ENCODE results near the gene WDR70. TPM values are rescaled to one million over a fixed set of nuclear protein-coding genes. Genes with fewer than 3 reads are reported as not detected.

WDR70 gene
- total and polyA plus RNA-seq, 2 of the 8 experiments (the other 6 are each of a cell fraction or from before 2014, with no cell fraction given), result 10.6 to 37.4 TPM

DNA sequence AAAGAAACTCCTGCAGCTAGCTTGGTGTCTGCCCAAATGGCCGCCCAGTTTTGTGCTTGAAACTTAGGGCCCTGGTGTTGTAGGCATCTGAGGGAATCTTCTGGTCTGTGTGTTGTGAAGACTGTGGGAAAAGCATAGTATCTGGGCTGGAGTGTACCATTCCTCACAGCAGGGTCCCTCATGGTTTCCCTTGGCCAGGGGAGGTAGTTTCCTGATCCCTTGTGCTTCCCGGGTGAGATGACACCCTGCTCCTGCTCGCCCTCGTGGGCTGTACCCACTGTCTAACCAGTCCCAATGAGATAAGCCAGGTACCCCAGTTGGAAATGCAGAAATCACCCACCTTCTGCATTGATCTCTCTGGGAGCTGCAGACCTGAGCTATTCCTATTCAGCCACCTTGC lies 277.9 kb downstream of the WDR70 start (continued):
- TF ChIP-seq, protein P1, sequence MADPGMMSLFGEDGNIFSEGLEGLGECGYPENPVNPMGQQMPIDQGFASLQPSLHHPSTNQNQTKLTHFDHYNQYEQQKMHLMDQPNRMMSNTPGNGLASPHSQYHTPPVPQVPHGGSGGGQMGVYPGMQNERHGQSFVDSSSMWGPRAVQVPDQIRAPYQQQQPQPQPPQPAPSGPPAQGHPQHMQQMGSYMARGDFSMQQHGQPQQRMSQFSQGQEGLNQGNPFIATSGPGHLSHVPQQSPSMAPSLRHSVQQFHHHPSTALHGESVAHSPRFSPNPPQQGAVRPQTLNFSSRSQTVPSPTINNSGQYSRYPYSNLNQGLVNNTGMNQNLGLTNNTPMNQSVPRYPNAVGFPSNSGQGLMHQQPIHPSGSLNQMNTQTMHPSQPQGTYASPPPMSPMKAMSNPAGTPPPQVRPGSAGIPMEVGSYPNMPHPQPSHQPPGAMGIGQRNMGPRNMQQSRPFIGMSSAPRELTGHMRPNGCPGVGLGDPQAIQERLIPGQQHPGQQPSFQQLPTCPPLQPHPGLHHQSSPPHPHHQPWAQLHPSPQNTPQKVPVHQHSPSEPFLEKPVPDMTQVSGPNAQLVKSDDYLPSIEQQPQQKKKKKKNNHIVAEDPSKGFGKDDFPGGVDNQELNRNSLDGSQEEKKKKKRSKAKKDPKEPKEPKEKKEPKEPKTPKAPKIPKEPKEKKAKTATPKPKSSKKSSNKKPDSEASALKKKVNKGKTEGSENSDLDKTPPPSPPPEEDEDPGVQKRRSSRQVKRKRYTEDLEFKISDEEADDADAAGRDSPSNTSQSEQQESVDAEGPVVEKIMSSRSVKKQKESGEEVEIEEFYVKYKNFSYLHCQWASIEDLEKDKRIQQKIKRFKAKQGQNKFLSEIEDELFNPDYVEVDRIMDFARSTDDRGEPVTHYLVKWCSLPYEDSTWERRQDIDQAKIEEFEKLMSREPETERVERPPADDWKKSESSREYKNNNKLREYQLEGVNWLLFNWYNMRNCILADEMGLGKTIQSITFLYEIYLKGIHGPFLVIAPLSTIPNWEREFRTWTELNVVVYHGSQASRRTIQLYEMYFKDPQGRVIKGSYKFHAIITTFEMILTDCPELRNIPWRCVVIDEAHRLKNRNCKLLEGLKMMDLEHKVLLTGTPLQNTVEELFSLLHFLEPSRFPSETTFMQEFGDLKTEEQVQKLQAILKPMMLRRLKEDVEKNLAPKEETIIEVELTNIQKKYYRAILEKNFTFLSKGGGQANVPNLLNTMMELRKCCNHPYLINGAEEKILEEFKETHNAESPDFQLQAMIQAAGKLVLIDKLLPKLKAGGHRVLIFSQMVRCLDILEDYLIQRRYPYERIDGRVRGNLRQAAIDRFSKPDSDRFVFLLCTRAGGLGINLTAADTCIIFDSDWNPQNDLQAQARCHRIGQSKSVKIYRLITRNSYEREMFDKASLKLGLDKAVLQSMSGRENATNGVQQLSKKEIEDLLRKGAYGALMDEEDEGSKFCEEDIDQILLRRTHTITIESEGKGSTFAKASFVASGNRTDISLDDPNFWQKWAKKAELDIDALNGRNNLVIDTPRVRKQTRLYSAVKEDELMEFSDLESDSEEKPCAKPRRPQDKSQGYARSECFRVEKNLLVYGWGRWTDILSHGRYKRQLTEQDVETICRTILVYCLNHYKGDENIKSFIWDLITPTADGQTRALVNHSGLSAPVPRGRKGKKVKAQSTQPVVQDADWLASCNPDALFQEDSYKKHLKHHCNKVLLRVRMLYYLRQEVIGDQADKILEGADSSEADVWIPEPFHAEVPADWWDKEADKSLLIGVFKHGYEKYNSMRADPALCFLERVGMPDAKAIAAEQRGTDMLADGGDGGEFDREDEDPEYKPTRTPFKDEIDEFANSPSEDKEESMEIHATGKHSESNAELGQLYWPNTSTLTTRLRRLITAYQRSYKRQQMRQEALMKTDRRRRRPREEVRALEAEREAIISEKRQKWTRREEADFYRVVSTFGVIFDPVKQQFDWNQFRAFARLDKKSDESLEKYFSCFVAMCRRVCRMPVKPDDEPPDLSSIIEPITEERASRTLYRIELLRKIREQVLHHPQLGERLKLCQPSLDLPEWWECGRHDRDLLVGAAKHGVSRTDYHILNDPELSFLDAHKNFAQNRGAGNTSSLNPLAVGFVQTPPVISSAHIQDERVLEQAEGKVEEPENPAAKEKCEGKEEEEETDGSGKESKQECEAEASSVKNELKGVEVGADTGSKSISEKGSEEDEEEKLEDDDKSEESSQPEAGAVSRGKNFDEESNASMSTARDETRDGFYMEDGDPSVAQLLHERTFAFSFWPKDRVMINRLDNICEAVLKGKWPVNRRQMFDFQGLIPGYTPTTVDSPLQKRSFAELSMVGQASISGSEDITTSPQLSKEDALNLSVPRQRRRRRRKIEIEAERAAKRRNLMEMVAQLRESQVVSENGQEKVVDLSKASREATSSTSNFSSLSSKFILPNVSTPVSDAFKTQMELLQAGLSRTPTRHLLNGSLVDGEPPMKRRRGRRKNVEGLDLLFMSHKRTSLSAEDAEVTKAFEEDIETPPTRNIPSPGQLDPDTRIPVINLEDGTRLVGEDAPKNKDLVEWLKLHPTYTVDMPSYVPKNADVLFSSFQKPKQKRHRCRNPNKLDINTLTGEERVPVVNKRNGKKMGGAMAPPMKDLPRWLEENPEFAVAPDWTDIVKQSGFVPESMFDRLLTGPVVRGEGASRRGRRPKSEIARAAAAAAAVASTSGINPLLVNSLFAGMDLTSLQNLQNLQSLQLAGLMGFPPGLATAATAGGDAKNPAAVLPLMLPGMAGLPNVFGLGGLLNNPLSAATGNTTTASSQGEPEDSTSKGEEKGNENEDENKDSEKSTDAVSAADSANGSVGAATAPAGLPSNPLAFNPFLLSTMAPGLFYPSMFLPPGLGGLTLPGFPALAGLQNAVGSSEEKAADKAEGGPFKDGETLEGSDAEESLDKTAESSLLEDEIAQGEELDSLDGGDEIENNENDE (IDR thresholded peaks at IDR 0.05; ENCODE audit: insufficient replicate concordance, low read length), result no peak
- TF ChIP-seq PHF8 (conservative IDR thresholded peaks at IDR 0.05; ENCODE audit: low read depth, low read length), result no peak
- no peak for TF ChIP-seq SP2 (IDR thresholded peaks at IDR 0.05; ENCODE audit: low read length)
- TF ChIP-seq RAD21 (IDR thresholded peaks at IDR 0.05 in 1 of 2, conservative IDR thresholded peaks at IDR 0.05 in 1 of 2; ENCODE audit: low read depth in 2 of 2, low read length in 2 of 2), result no peak
- TF ChIP-seq POU5F1 (IDR thresholded peaks at IDR 0.05; ENCODE audit: low read depth, low read length), result no peak
- no peak for TF ChIP-seq BRCA1 (IDR thresholded peaks at IDR 0.05; ENCODE audit: low read depth, low read length)
- no peak for TF ChIP-seq TAF7 (optimal IDR thresholded peaks at IDR 0.05; ENCODE audit: borderline replicate concordance, low read depth, low read length)
- no peak for TF ChIP-seq NANOG (IDR thresholded peaks at IDR 0.05; ENCODE audit: insufficient read depth, low read depth, low read length, poor library complexity, severe bottlenecking)
- TF ChIP-seq SUZ12 (IDR thresholded peaks at IDR 0.05; ENCODE audit: low read length), result no peak
- TF ChIP-seq CHD1 (IDR thresholded peaks at IDR 0.05; ENCODE audit: low read depth, low read length), result no peak
- TF ChIP-seq BCL11A (IDR thresholded peaks at IDR 0.05; ENCODE audit: low read depth in 2 of 2, low read length in 2 of 2), result no peak
